ENCODE results near the gene POGZ.

- TF ChIP-seq CTCF (IDR thresholded peaks at IDR 0.05; ENCODE audit: insufficient read depth, low read length) (no peak), GABPA (IDR thresholded peaks at IDR 0.05; ENCODE audit: low read depth) (no peak)
These were observed 40.6 kb upstream of the POGZ start for GRCh38 chr1:151499930-151500329.
